ENCODE results near the gene NR3C2. TPM values are rescaled to one million over a fixed set of nuclear protein-coding genes. Genes with fewer than 3 reads are reported as not detected.

NR3C2 gene
- total RNA-seq, 2 experiments from 2014 or later: 2.0 to 5.2 TPM

DNA sequence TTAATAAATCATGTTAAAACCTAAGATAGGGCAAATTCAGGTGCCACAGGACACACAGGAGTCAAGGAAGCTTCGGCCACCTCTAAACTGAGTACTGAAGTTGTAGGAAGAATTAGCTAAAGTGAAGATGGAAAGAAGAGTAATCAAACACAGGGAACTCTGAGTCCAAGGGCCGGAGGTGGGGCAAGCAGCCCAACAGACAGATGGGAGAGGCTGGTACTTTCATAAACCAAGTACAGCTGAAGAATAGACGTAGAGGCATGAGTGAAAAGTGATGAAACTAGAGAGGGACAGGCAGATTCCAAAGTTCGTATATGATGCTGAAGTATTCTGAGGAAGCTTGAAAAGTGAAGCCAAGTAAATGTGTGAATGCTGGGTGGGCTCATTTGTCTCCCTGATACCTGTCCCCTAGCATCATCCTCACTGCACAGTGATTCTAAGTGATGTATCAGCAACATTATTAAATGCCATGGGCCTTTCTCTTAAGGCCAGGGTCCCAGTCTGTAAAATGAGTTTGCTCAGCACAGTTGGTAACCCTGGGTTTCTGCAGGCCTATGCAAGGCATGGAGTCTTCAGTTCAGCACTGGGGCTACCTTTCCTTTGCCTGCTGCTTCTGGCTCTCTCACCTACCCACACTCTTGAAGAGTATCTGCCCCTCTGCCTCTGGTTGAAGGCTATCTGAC, 203.3 kb downstream of the NR3C2 start:
- no peak for TF ChIP-seq EZH2phosphoT487 (IDR thresholded peaks at IDR 0.05; ENCODE audit: borderline replicate concordance, low read depth, low read length)
- TF ChIP-seq, protein P1, sequence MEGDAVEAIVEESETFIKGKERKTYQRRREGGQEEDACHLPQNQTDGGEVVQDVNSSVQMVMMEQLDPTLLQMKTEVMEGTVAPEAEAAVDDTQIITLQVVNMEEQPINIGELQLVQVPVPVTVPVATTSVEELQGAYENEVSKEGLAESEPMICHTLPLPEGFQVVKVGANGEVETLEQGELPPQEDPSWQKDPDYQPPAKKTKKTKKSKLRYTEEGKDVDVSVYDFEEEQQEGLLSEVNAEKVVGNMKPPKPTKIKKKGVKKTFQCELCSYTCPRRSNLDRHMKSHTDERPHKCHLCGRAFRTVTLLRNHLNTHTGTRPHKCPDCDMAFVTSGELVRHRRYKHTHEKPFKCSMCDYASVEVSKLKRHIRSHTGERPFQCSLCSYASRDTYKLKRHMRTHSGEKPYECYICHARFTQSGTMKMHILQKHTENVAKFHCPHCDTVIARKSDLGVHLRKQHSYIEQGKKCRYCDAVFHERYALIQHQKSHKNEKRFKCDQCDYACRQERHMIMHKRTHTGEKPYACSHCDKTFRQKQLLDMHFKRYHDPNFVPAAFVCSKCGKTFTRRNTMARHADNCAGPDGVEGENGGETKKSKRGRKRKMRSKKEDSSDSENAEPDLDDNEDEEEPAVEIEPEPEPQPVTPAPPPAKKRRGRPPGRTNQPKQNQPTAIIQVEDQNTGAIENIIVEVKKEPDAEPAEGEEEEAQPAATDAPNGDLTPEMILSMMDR (conservative IDR thresholded peaks at IDR 0.05; ENCODE audit: low read length): no peak
- Histone ChIP-seq H3K79me2 (ENCODE audit: insufficient read depth, low read depth, low read length) (no peaks in the 10 kb centered on the region), H3K4me3 (ENCODE audit: low read depth, low read length, poor library complexity, severe bottlenecking) (no peak overlapping the region), H3K4me1 (ENCODE audit: insufficient read depth, low read length, poor library complexity, severe bottlenecking) (no peaks in the 10 kb centered on the region), H3K27ac (ENCODE audit: low read depth, low read length, poor library complexity, severe bottlenecking) (no peak overlapping the region), H3K36me3 (ENCODE audit: insufficient read depth, low read length) (no peaks in the 10 kb centered on the region), H3K9me2 (ENCODE audit: insufficient read depth, low read length) (no peaks in the 10 kb centered on the region), H2AFZ (ENCODE audit: low read length) (no peak overlapping the region), H3K9me3 (ENCODE audit: low read length) (no peaks in the 10 kb centered on the region), H3K4me2 (ENCODE audit: low read length) (no peak overlapping the region), H4K20me1 (ENCODE audit: insufficient read depth, low read length) (no peaks in the 10 kb centered on the region)
- BruUV-seq (replicated peaks): no TSS peak
- POLR2A ChIA-PET: interaction anchor here (1.2 kb wide), 2 partner anchors 11 kb away, joined by 3 read pairs; no protein-coding TSS in a partner anchor
- intact Hi-C loops (cut with micrococcal nuclease; ENCODE audit: unreplicated experiment): no loop called here
- DNase-seq (ENCODE audit: low spot score): no peak
- CTCF ChIA-PET (ENCODE audit: unreplicated experiment): no interaction called here

DNA sequence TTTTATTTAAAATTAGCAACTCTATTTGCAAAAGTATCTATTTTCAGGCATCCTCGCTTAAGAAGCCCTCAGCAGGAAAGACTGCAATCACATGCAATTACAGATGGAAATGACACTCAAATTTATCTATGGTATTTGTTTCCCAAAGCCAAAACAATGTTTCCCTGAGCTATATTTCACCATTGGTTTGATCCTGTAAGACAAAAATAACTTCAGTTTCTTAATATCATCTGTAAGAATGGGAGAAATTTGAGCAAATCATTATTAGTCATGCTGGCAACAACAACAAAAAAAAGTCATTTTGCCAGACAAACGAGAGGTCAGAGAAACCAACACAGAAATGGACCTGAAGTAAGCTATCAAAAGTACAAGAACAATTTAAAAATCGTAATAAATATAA, 204.1 kb downstream of the NR3C2 start:
- H3K4me1 ChIP-seq (ENCODE audit: insufficient read depth, low read length, poor library complexity, severe bottlenecking): no peaks in the 10 kb centered on the region
- no peak overlapping the region for H3K27ac ChIP-seq (ENCODE audit: low read depth, low read length, poor library complexity, severe bottlenecking)
- TF ChIP-seq, protein P1 (conservative IDR thresholded peaks at IDR 0.05; ENCODE audit: low read length): no peak
- TF ChIP-seq EZH2phosphoT487 (IDR thresholded peaks at IDR 0.05; ENCODE audit: borderline replicate concordance, low read depth, low read length): no peak
- no peak overlapping the region for H2AFZ ChIP-seq (ENCODE audit: low read length)
- H3K9me2 ChIP-seq (ENCODE audit: insufficient read depth, low read length): no peaks in the 10 kb centered on the region
- BruUV-seq (replicated peaks): no TSS peak
- no peak overlapping the region for H3K4me2 ChIP-seq (ENCODE audit: low read length)
- no peaks in the 10 kb centered on the region for H3K79me2 ChIP-seq (ENCODE audit: insufficient read depth, low read depth, low read length)
- DNase-seq (ENCODE audit: low spot score): no peak
- no peaks in the 10 kb centered on the region for H3K9me3 ChIP-seq (ENCODE audit: low read length)
- no peak overlapping the region for H3K4me3 ChIP-seq (ENCODE audit: low read depth, low read length, poor library complexity, severe bottlenecking)
- intact Hi-C loops (cut with micrococcal nuclease; ENCODE audit: unreplicated experiment): no loop called here
- H3K36me3 ChIP-seq (ENCODE audit: insufficient read depth, low read length): no peaks in the 10 kb centered on the region
- no peaks in the 10 kb centered on the region for H4K20me1 ChIP-seq (ENCODE audit: insufficient read depth, low read length)
- CTCF ChIA-PET (ENCODE audit: unreplicated experiment): no interaction called here
- POLR2A ChIA-PET: interaction anchor here (0.7 to 1.2 kb wide), 3 partner anchors 10 to 27 kb away, joined by 3 to 4 read pairs (median 3); no protein-coding TSS in a partner anchor

GRCh38 chr4:148235809-148236208, 206.4 kb downstream of the NR3C2 start:
- POLR2A ChIA-PET: no interaction called here
- H2AFZ ChIP-seq (ENCODE audit: low read length): no peak overlapping the region

More at GRCh38 chr4:148235809-148236208, 206.4 kb downstream of the NR3C2 start:
- no peaks in the 10 kb centered on the region for H3K36me3 ChIP-seq (ENCODE audit: insufficient read depth, low read length)
- BruUV-seq (replicated peaks): no TSS peak
- H3K4me3 ChIP-seq (ENCODE audit: low read depth, low read length, poor library complexity, severe bottlenecking): no peak overlapping the region
- no peaks in the 10 kb centered on the region for H3K9me2 ChIP-seq (ENCODE audit: insufficient read depth, low read length)
- H3K4me2 ChIP-seq (ENCODE audit: low read length): no peak overlapping the region
- CTCF ChIA-PET (ENCODE audit: unreplicated experiment): no interaction called here
- no peak for TF ChIP-seq EZH2phosphoT487 (IDR thresholded peaks at IDR 0.05; ENCODE audit: borderline replicate concordance, low read depth, low read length)
- TF ChIP-seq, protein P1 (conservative IDR thresholded peaks at IDR 0.05; ENCODE audit: low read length): no peak
- intact Hi-C loops (cut with micrococcal nuclease; ENCODE audit: unreplicated experiment): no loop called here
- no peaks in the 10 kb centered on the region for H3K4me1 ChIP-seq (ENCODE audit: insufficient read depth, low read length, poor library complexity, severe bottlenecking)
- no peaks in the 10 kb centered on the region for H3K79me2 ChIP-seq (ENCODE audit: insufficient read depth, low read depth, low read length)
- H3K27ac ChIP-seq (ENCODE audit: low read depth, low read length, poor library complexity, severe bottlenecking): no peak overlapping the region
- no peak for DNase-seq (ENCODE audit: low spot score)
- no peaks in the 10 kb centered on the region for H3K9me3 ChIP-seq (ENCODE audit: low read length)
- no peaks in the 10 kb centered on the region for H4K20me1 ChIP-seq (ENCODE audit: insufficient read depth, low read length)

All from OCI-LY7 (cell line).